Stimulated activated CD4-positive, alpha-beta T cell treated with anti-CD3 and anti-CD28 coated beads, Interleukin-1b, Interleukin-23, amount 100 ng/mL, for 1 hour (primary cell): ENCODE results near the gene OR11H7.
"Not testable (repeated sequence)": the region's sequence is repeated elsewhere in the genome, so short reads cannot be mapped to it uniquely, and the experiment has no call there.

ENCODE experiments used
- DNase-seq, 2 donors: peaks; one replicate each; pipeline ENCODE4 v3.0.0-alpha.2; 2020; ENCODE audit warnings: low read depth in 2 of 2

OR11H7 gene

GRCh38 chr14:20228681-20229080 lies at the start of gene OR11H7:
Gene OR11H7 (plus strand): TSS chr14:20228981.
- DNase-seq = no peak

- no peak for DNase-seq
Measured at GRCh38 chr14:20179218-20179617, 49.6 kb upstream of the OR11H7 start.

- no peak for DNase-seq
Measured at GRCh38 chr14:20179880-20180279, 48.9 kb upstream of the OR11H7 start.

- no peak for DNase-seq
Measured at GRCh38 chr14:20180486-20180885, 48.3 kb upstream of the OR11H7 start.

- no peak for DNase-seq
Measured at GRCh38 chr14:20184181-20184580, 44.6 kb upstream of the OR11H7 start.

- no peak for DNase-seq
Measured at GRCh38 chr14:20190596-20190995, 38.2 kb upstream of the OR11H7 start, which contains the start of gene OR11G2. Gene OR11G2 (plus strand): TSS chr14:20190896. CDS start chr14:20197438, 6,542 bp downstream.

GRCh38 chr14:20191396-20191795 lies 37.4 kb upstream of the OR11H7 start:
- no peak for DNase-seq

GRCh38 chr14:20194101-20194500 lies 34.7 kb upstream of the OR11H7 start:
- DNase-seq = no peak

- DNase-seq = not testable (repeated sequence)
Measured at GRCh38 chr14:20195170-20195569, 33.6 kb upstream of the OR11H7 start.

- DNase-seq = no peak
Measured at GRCh38 chr14:20195911-20196310, 32.9 kb upstream of the OR11H7 start.

GRCh38 chr14:20197459-20197858 lies 31.3 kb upstream of the OR11H7 start:
- no peak for DNase-seq

GRCh38 chr14:20198991-20199390 lies 29.8 kb upstream of the OR11H7 start:
- DNase-seq = no peak

- DNase-seq = no peak
Measured at GRCh38 chr14:20204721-20205120, 24.1 kb upstream of the OR11H7 start.

- no peak for DNase-seq
Measured at GRCh38 chr14:20209595-20209994, 19.2 kb upstream of the OR11H7 start.

GRCh38 chr14:20212406-20212805 lies 16.4 kb upstream of the OR11H7 start:
- DNase-seq = not testable (repeated sequence)

- no peak for DNase-seq
Measured at GRCh38 chr14:20215196-20215595, 13.6 kb upstream of the OR11H7 start.

- no peak for DNase-seq
Measured at GRCh38 chr14:20219033-20219432, 9.7 kb upstream of the OR11H7 start.

GRCh38 chr14:20223410-20223809 lies 5.4 kb upstream of the OR11H7 start, which contains the start of gene OR11H6:
Gene OR11H6 (plus strand): TSS chr14:20223710. CDS start chr14:20223710, 0 bp downstream.
- no peak for DNase-seq

GRCh38 chr14:20235415-20235814 lies 6.6 kb downstream of the OR11H7 start:
- not testable (repeated sequence) for DNase-seq

GRCh38 chr14:20247646-20248246 lies 19.0 kb downstream of the OR11H7 start:
- no peak for DNase-seq

- no peak for DNase-seq
Measured at GRCh38 chr14:20262642-20263128, 33.9 kb downstream of the OR11H7 start.

- not testable (repeated sequence) for DNase-seq
Measured at GRCh38 chr14:20264361-20264760, 35.6 kb downstream of the OR11H7 start.

GRCh38 chr14:20274062-20274461 lies 45.3 kb downstream of the OR11H7 start:
- no peak for DNase-seq

GRCh38 chr14:20277409-20277808 lies 48.6 kb downstream of the OR11H7 start:
- no peak for DNase-seq
